Upper lobe of left lung (tissue), 6 donors: ENCODE measurements around the gene TP53TG3E. TPM values are rescaled to one million over a fixed set of nuclear protein-coding genes. Genes with fewer than 3 reads are reported as not detected.
"Not testable (repeated sequence)": the region's sequence is repeated elsewhere in the genome, so short reads cannot be mapped to it uniquely, and the experiment has no call there.

ENCODE experiments used
- ATAC-seq, 2 donors: fragments of 200-7000 bp; cut with Tn5 transposase; one replicate each; pipeline ENCODE4 v1.9.1; 2022; ENCODE audit warnings: mild to moderate bottlenecking in 2 of 2, moderate library complexity in 2 of 2; ENCODE audit not compliant: low FRiP score in 2 of 2
- DNase-seq, 2 donors: peaks; one replicate each; pipeline ENCODE4 v3.0.0-alpha.2; 2019 to 2020
- H3K27ac ChIP-seq, 4 donors: fragments of 200-600 bp; sonication (generic); one replicate each; pipeline ENCODE4 v1.5.1; 2016 to 2019
- H3K27me3 ChIP-seq, 4 donors: fragments of 200-600 bp; sonication (generic); one replicate each; pipeline ENCODE4 v1.5.1; 2017 to 2019
- H3K36me3 ChIP-seq, 4 donors: fragments of 200-600 bp; sonication (generic); one replicate each; pipeline ENCODE4 v1.5.1; 2016 to 2019
- H3K4me1 ChIP-seq, 4 donors: fragments of 200-600 bp; sonication (generic); one replicate each; pipeline ENCODE4 v1.5.1; 2018 to 2019
- H3K4me3 ChIP-seq, 4 donors: fragments of 200-600 bp; sonication (generic); one replicate each; pipeline ENCODE4 v1.5.1; 2017 to 2019; ENCODE audit warnings: mild to moderate bottlenecking in 2 of 4, moderate library complexity in 1 of 4
- H3K9me3 ChIP-seq, 4 donors: fragments of 200-600 bp; sonication (generic); one replicate each; pipeline ENCODE4 v1.5.1; 2018 to 2019
- WGBS, 2 donors: methylation state at CpG; one replicate each; pipeline ENCODE4 v1.1.5; 2017 to 2018; 5-methylcytosine and 5-hydroxymethylcytosine counted together
- small RNA-seq, 4 donors: library from RNA; depleted of rRNA; stranded (forward); fragments of <200 nt; gene quantifications; one replicate each; pipeline ENCODE3, GENCODE V24; 2016
- total RNA-seq, 6 donors: library from RNA; depleted of rRNA in 4 of 6; stranded (reverse); fragments of >200 nt in 4 of 6; gene quantifications; one replicate each; pipeline versions ENCODE4 v1.1.0 to v1.2.1, GENCODE V29; 2016 to 2021
- donor health status: DM: no; HTN: no; CAD: no; lungs with moderate emphysema.
- donor health status: DM: no; HTN: yes; CAD: no; lungs with severe emphysema.

The TP53TG3E gene
- total RNA-seq = not detected

- not testable (repeated sequence) for H3K27ac ChIP-seq, H3K4me3 ChIP-seq, H3K36me3 ChIP-seq, ATAC-seq, DNase-seq, H3K27me3 ChIP-seq, H3K4me1 ChIP-seq, H3K9me3 ChIP-seq
- WGBS, 2 donors = no CpG with 5 or more reads among the region's 25 CpGs
Observed at GRCh38 chr16:33304006-33304405, at the start of gene TP53TG3E. Gene TP53TG3E, plus strand, starts transcription at chr16:33304306. Its CDS starts 68 bp downstream, at chr16:33304374.

GRCh38 chr16:33336226-33337012 lies 32.3 kb downstream of the TP53TG3E start:
- ATAC-seq (peak in 1 of 2 donors; percentile 64), DNase-seq (peak in 1 of 2 donors; percentile 73)
- not testable (repeated sequence) for H3K4me1 ChIP-seq, H3K4me3 ChIP-seq, H3K27me3 ChIP-seq, H3K27ac ChIP-seq, H3K36me3 ChIP-seq
- 54 to 57% methylated on average over 3 to 4 of the region's 4 CpGs for WGBS, 2 donors
- H3K9me3 ChIP-seq = peaks cover 0 to 26% (median 1%) of the 10 kb centered on the region in 4 donors

- H3K27me3 ChIP-seq, H3K4me3 ChIP-seq, H3K4me1 ChIP-seq, H3K36me3 ChIP-seq, H3K27ac ChIP-seq: not testable (repeated sequence)
- peaks cover 0 to 26% (median 1%) of the 10 kb centered on the region in 4 donors for H3K9me3 ChIP-seq
- 64 to 67% methylated on average over 5 of the region's 5 CpGs for WGBS, 2 donors
- DNase-seq = peak in 1 of 2 donors; percentile 79
- peak in 1 of 2 donors; percentile 31 for ATAC-seq
Observed at GRCh38 chr16:33337627-33338542, 33.8 kb downstream of the TP53TG3E start.

- peak in 1 of 2 donors; percentile 51 for DNase-seq
- WGBS, 2 donors = 70 to 79% methylated on average over 2 of the region's 2 CpGs
- H3K36me3 ChIP-seq, H3K27ac ChIP-seq, ATAC-seq, H3K4me1 ChIP-seq, H3K27me3 ChIP-seq, H3K4me3 ChIP-seq: not testable (repeated sequence)
- peaks cover 0 to 26% (median 1%) of the 10 kb centered on the region in 4 donors for H3K9me3 ChIP-seq
Observed at GRCh38 chr16:33338543-33338951, 34.4 kb downstream of the TP53TG3E start.

GRCh38 chr16:33339093-33340061 lies 35.3 kb downstream of the TP53TG3E start:
- H3K4me3 ChIP-seq, H3K4me1 ChIP-seq, H3K27me3 ChIP-seq, H3K36me3 ChIP-seq, H3K27ac ChIP-seq: not testable (repeated sequence)
- 81 to 82% methylated on average over 2 to 4 of the region's 4 CpGs for WGBS, 2 donors
- ATAC-seq (peak; percentile 92 to 95), DNase-seq (peak in 1 of 2 donors; percentile 63)
- H3K9me3 ChIP-seq = peaks cover 0 to 26% (median 1%) of the 10 kb centered on the region in 4 donors

Small RNAs within 50 kb of the gene (small RNA-seq; reads per million reads assigned to genes)
- gene AC141257.3 = 0 reads per million in 4 donors

Other genes with a start within 250 kb of the TP53TG3E start
- gene TP53TG3C, start 110.1 kb upstream of the TP53TG3E start, total RNA-seq = under 1 TPM in 2 of 6 donors, not detected in 4; 0.27 to 0.30 TPM
- not detected for gene TP53TG3B, start 56.5 kb downstream of the TP53TG3E start, total RNA-seq
- gene TP53TG3F, start 155.3 kb downstream of the TP53TG3E start, total RNA-seq = not detected